GM19455 (cell line): ENCODE measurements around the gene FHIT.

Source experiments
- ATAC-seq: cut with Tn5 transposase; IDR thresholded peaks from one replicate; pipeline ENCODE4 v1.9.1; 2021; ENCODE audit not compliant: unreplicated experiment

Gene FHIT

GRCh38 chr3:61172684-61173083 lies 78.6 kb downstream of the FHIT start:
- no peak for ATAC-seq

- no peak for ATAC-seq
Observed at GRCh38 chr3:61172203-61172602, 79.0 kb downstream of the FHIT start.

GRCh38 chr3:61169621-61170251 lies 81.5 kb downstream of the FHIT start:
- no peak for ATAC-seq

GRCh38 chr3:61168286-61168685 lies 83.0 kb downstream of the FHIT start:
- ATAC-seq: no peak

- no peak for ATAC-seq
Observed at GRCh38 chr3:61162965-61163364, 88.3 kb downstream of the FHIT start.

GRCh38 chr3:61158667-61159066 lies 92.6 kb downstream of the FHIT start:
- no peak for ATAC-seq

GRCh38 chr3:61158216-61158615 lies 93.0 kb downstream of the FHIT start:
- no peak for ATAC-seq

- ATAC-seq: no peak
Observed at GRCh38 chr3:61157414-61157813, 93.8 kb downstream of the FHIT start.

GRCh38 chr3:61155701-61156292 lies 95.5 kb downstream of the FHIT start:
- ATAC-seq: no peak

GRCh38 chr3:61154457-61155198 lies 96.6 kb downstream of the FHIT start:
- ATAC-seq: no peak

GRCh38 chr3:61152071-61152470 lies 99.2 kb downstream of the FHIT start:
- ATAC-seq: no peak

- ATAC-seq: no peak
Observed at GRCh38 chr3:61149236-61149635, 102.0 kb downstream of the FHIT start.

- ATAC-seq: no peak
Observed at GRCh38 chr3:61146010-61146890, 105.0 kb downstream of the FHIT start.

GRCh38 chr3:61141697-61142096 lies 109.6 kb downstream of the FHIT start:
- ATAC-seq: no peak

- no peak for ATAC-seq
Observed at GRCh38 chr3:61141227-61141626, 110.0 kb downstream of the FHIT start.

GRCh38 chr3:61139686-61140085 lies 111.6 kb downstream of the FHIT start:
- ATAC-seq: no peak

GRCh38 chr3:61138401-61138800 lies 112.9 kb downstream of the FHIT start:
- ATAC-seq: no peak

- no peak for ATAC-seq
Observed at GRCh38 chr3:61136191-61136590, 115.1 kb downstream of the FHIT start.

GRCh38 chr3:61134532-61134931 lies 116.7 kb downstream of the FHIT start:
- no peak for ATAC-seq

GRCh38 chr3:61132062-61132461 lies 119.2 kb downstream of the FHIT start:
- ATAC-seq: no peak

GRCh38 chr3:61118830-61119229 lies 132.4 kb downstream of the FHIT start:
- ATAC-seq: no peak
